Mucosa of rectum (tissue), 2 donors: ENCODE data around the gene CELA3B.
"Not testable (repeated sequence)": the region's sequence is repeated elsewhere in the genome, so short reads cannot be mapped to it uniquely, and the experiment has no call there.

Experiments used
- H3K27ac ChIP-seq, 2 donors: one replicate each; pipeline ENCODE4 v1.7.0; 2013; ENCODE audit warnings: inconsistent platforms in 2 of 2, low read depth in 2 of 2, low read length in 2 of 2
- H3K27me3 ChIP-seq, 2 donors: one replicate each; pipeline ENCODE4 v1.7.0; 2013; ENCODE audit warnings: low read length in 2 of 2; ENCODE audit not compliant: control insufficient read depth in 2 of 2, insufficient read depth in 2 of 2
- H3K36me3 ChIP-seq, 2 donors: one replicate each; pipeline ENCODE4 v1.7.0; 2013; ENCODE audit warnings: low read length in 2 of 2; ENCODE audit not compliant: control insufficient read depth in 2 of 2, insufficient read depth in 2 of 2
- H3K4me1 ChIP-seq, 2 donors: one replicate each; pipeline ENCODE4 v1.7.0; 2013; ENCODE audit warnings: low read length in 2 of 2, mild to moderate bottlenecking in 1 of 2; ENCODE audit not compliant: control insufficient read depth in 2 of 2, insufficient read depth in 2 of 2
- H3K4me3 ChIP-seq, 2 donors: one replicate each; pipeline ENCODE4 v1.7.0; 2013; ENCODE audit warnings: low read length in 2 of 2
- H3K9ac ChIP-seq, 2 donors: one replicate each; pipeline ENCODE4 v1.7.0; 2013; ENCODE audit warnings: low read length in 2 of 2, low read depth in 1 of 2, mild to moderate bottlenecking in 1 of 2
- H3K9me3 ChIP-seq, 2 donors: one replicate each; pipeline ENCODE4 v1.7.0; 2013; ENCODE audit warnings: low read length in 2 of 2; ENCODE audit not compliant: control insufficient read depth in 2 of 2
- donor health status: healthy.
- donor health status: Normal muscosa, but diverticular disease.

The CELA3B gene, protein sequence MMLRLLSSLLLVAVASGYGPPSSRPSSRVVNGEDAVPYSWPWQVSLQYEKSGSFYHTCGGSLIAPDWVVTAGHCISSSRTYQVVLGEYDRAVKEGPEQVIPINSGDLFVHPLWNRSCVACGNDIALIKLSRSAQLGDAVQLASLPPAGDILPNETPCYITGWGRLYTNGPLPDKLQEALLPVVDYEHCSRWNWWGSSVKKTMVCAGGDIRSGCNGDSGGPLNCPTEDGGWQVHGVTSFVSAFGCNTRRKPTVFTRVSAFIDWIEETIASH

DNA sequence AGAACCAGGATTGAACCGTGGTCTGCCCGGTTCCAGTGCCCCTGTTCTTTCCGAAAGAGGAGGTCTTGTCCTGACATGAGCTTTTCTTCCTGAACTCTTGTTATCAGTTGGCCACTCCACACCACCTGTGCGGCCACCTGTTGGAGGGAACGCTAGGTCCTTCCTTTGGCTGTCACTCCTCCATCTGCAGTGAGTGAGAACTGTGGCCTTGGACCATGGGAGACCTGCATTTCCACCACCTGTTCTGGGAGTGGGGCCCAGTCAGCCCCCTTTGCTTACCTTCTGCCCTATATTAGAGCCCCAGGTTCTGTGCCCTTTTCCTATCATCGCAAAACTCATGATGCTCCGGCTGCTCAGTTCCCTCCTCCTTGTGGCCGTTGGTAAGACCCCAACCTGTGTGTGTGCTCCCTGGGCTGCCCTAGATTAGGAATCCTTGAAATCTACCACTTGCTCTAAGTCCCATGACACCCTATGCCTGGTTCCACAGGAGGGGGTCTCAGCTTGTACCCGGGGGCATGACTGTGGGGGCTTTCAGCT lies at the start of gene CELA3B:
Gene CELA3B (plus strand): TSS at position 320 of the 537 bp plus-strand sequence. CDS start 18 bp downstream, at position 338.
- H3K36me3 ChIP-seq, H3K27ac ChIP-seq, H3K4me3 ChIP-seq, H3K27me3 ChIP-seq, H3K4me1 ChIP-seq, H3K9me3 ChIP-seq, H3K9ac ChIP-seq: not testable (repeated sequence)

- Histone ChIP-seq H3K4me1 (peaks cover 52 to 77% of the 10 kb centered on the region in 2 donors), H3K9ac (peak overlapping the region; percentile 38 to 81), H3K27me3 (no peaks in the 10 kb centered on the region), H3K4me3 (no peak overlapping the region), H3K9me3 (no peaks in the 10 kb centered on the region), H3K36me3 (peaks cover 0 to 2% of the 10 kb centered on the region in 2 donors), H3K27ac (peak overlapping the region; percentile 92 to 98)
Observed at GRCh38 chr1:21927533-21928237, 49.1 kb upstream of the CELA3B start.

DNA sequence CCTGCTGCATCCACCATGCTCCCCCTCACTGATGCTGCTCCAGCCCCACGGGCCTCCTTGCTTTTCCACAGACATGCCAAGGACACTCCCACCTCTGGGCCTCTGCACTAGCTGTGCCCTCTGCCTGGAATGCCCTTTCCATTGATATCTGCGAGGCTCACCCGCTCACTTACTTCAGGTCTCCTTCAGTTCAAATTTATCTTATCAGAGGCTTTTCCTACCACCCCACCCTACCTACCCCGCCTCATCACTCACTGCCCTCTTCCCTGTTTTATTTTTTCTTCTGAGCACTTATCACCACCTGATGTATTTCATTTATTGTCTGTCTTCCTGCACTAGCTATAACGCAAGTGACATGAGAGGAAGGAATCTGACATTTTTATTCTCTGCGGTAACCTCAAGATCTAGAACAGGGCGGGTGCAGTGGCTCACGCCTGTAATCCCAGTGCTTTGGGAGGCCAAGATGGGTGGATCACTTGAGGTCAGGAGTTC lies 46.7 kb upstream of the CELA3B start:
- H3K27ac ChIP-seq, result peak overlapping the region; percentile 69 to 70
- H3K36me3 ChIP-seq, result peaks cover 0 to 2% of the 10 kb centered on the region in 2 donors
- no peaks in the 10 kb centered on the region for H3K27me3 ChIP-seq
- peaks cover 58 to 88% of the 10 kb centered on the region in 2 donors for H3K4me1 ChIP-seq
- no peak overlapping the region for H3K4me3 ChIP-seq
- H3K9ac ChIP-seq, result peak overlapping the region in 1 of 2 donors; percentile 33
- H3K9me3 ChIP-seq, result no peaks in the 10 kb centered on the region

DNA sequence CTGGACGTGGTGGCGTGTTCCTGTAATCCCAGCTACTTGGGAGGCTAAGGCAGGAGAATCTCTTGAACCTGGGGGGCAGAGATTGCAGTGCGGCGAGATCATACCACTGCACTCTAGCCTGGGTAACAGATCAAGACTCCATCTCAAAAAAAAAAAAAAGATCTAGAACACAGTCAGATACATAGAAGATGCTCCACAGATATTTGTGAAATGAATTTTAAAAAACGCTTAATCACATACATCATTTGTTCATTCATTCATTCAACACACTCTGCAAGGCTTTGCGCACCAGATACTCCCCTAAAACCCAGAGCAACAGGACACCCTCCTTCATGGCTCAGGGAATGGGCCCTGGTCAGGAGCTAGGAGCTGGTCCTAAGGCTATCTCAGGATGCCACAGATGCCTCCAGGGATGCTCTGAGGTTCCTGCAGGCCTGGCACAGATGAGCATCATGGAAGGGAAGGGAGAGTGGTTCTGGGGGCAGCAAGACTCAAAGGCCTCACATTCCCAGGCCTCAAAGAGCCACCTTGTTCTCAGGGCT lies 46.1 kb upstream of the CELA3B start:
- Histone ChIP-seq H3K9ac (peak overlapping the region; percentile 24 to 54), H3K27me3 (no peaks in the 10 kb centered on the region), H3K9me3 (no peaks in the 10 kb centered on the region), H3K36me3 (peaks cover 0 to 2% of the 10 kb centered on the region in 2 donors), H3K4me3 (no peak overlapping the region), H3K27ac (peak overlapping the region; percentile 69 to 70), H3K4me1 (peaks cover 64 to 87% of the 10 kb centered on the region in 2 donors)

GRCh38 chr1:21931171-21932093 lies 45.4 kb upstream of the CELA3B start:
- peaks cover 0 to 2% of the 10 kb centered on the region in 2 donors for H3K36me3 ChIP-seq
- no peak overlapping the region for H3K4me3 ChIP-seq
- H3K9ac ChIP-seq, result peak overlapping the region; percentile 24 to 54
- H3K27ac ChIP-seq, result peak overlapping the region; percentile 69 to 70
- H3K9me3 ChIP-seq, result no peaks in the 10 kb centered on the region
- peaks cover 64 to 88% of the 10 kb centered on the region in 2 donors for H3K4me1 ChIP-seq
- H3K27me3 ChIP-seq, result no peaks in the 10 kb centered on the region

GRCh38 chr1:21932127-21932526 lies 44.7 kb upstream of the CELA3B start:
- Histone ChIP-seq H3K36me3 (peaks cover 0 to 2% of the 10 kb centered on the region in 2 donors), H3K9me3 (no peaks in the 10 kb centered on the region), H3K27ac (peak overlapping the region; percentile 69 to 70), H3K4me1 (peaks cover 59 to 85% of the 10 kb centered on the region in 2 donors), H3K9ac (peak overlapping the region; percentile 5 to 45), H3K4me3 (no peak overlapping the region), H3K27me3 (no peaks in the 10 kb centered on the region)

GRCh38 chr1:21933397-21934248 lies 43.2 kb upstream of the CELA3B start:
- Histone ChIP-seq H3K27me3 (no peaks in the 10 kb centered on the region), H3K9me3 (no peaks in the 10 kb centered on the region), H3K9ac (peak overlapping the region; percentile 41 to 61), H3K27ac (peak overlapping the region; percentile 63 to 70), H3K4me1 (peaks cover 52 to 75% of the 10 kb centered on the region in 2 donors), H3K36me3 (no peaks in the 10 kb centered on the region), H3K4me3 (peak overlapping the region in 1 of 2 donors; percentile 50)

DNA sequence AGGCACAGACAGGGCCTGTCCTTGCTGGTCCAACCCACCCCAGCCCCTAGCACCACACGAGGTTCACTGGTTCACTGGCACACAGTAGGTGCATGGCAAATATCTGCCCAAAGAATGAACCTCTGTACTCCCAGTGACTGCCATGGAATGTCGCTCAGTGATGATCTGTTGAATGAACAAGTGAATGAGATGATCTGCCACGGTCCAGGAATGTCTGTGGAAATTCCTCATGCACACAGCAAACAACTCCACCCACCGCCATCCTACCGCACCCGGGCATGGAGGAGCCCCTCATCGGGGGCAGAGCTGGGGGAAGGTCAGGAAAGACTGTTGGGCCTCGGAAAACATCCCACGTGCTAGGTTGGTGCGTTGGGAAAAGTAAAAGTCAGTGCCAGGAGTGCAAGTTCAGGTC lies 41.4 kb upstream of the CELA3B start:
- Histone ChIP-seq H3K4me3 (peak overlapping the region; percentile 85 to 88), H3K9ac (peak overlapping the region; percentile 65 to 88), H3K9me3 (no peaks in the 10 kb centered on the region), H3K4me1 (peaks cover 52 to 67% of the 10 kb centered on the region in 2 donors), H3K36me3 (no peaks in the 10 kb centered on the region), H3K27ac (peak overlapping the region; percentile 85 to 90), H3K27me3 (no peaks in the 10 kb centered on the region)
